Measurements from ENCODE around the gene FUT3. TPM values are rescaled to one million over a fixed set of nuclear protein-coding genes. Genes with fewer than 3 reads are reported as not detected.

The FUT3 gene
- total and polyA plus RNA-seq, 9 of the 15 experiments (the other 6 are each of a cell fraction or from before 2014, with no cell fraction given) = 0.09 TPM; not detected in 8

GRCh38 chr19:5821521-5822180, 29.6 kb downstream of the FUT3 start:
- Histone ChIP-seq H3K4me3 (no peak overlapping the region), H4K20me1 (replicated peaks; ENCODE audit: control insufficient read depth, insufficient read depth, low read length) (no peaks in the 10 kb centered on the region), H3K36me3 (ENCODE audit: control insufficient read depth, insufficient read depth, low read length) (no peaks in the 10 kb centered on the region), H3K27me3 (ENCODE audit: control insufficient read depth in 2 of 2, insufficient read depth in 2 of 2, low read length in 2 of 2) (no peaks in the 10 kb centered on the region), H3K4me2 (ENCODE audit: insufficient read depth, low read length) (no peak overlapping the region), H3K9me1 (ENCODE audit: control insufficient read depth, insufficient read depth, low read length) (no peaks in the 10 kb centered on the region), H3K27ac (ENCODE audit: extremely low read depth, low read depth, low read length) (no peak overlapping the region), H3K79me2 (ENCODE audit: control insufficient read depth, insufficient read depth, low read length) (no peaks in the 10 kb centered on the region), H3K9me3 (replicated peaks; ENCODE audit: control insufficient read depth, insufficient read depth, low read depth, low read length) (no peaks in the 10 kb centered on the region), H3K9ac (ENCODE audit: insufficient read depth in 1 of 2, low read depth in 2 of 2, low read length in 2 of 2) (no peak overlapping the region; a peak in 1 of 4 replicates), H2AFZ (ENCODE audit: low read depth, low read length) (no peak overlapping the region), H3K4me1 (replicated peaks in 1 of 2; ENCODE audit: control insufficient read depth in 2 of 2, insufficient read depth in 2 of 2, low read length in 2 of 2) (peaks cover 0 to 33% of the 10 kb centered on the region in 2 experiments; a peak in 3 of 5 replicates)
- POLR2A ChIA-PET = interaction anchor here (0.6 to 1.2 kb wide), 4 partner anchors 10 to 44 kb away, joined by 3 to 4 read pairs (median 3); no protein-coding TSS in a partner anchor
- CTCF ChIA-PET (ENCODE audit: low intra/inter-chr PET ratio) = interaction anchor here (3.3 kb wide), 1 partner anchor 17 kb away, joined by 20 read pairs; the partner anchor contains the start of gene NRTN
- intact Hi-C loops (cut with micrococcal nuclease) (loop anchor here (2.0 kb wide), 1 partner anchor 17 kb away; the partner anchor contains the start of gene NRTN), in situ Hi-C loops (cut with MboI) (no loop called here)
- FAIRE-seq (no peak), DNase-seq (ENCODE audit: extremely low read depth in 1 of 4, low spot score in 3 of 4) (no peak), ATAC-seq (no peak)
- no TSS peak for BruUV-seq (replicated peaks)
- 17% methylated on average over 8 of the region's 8 CpGs for WGBS (ENCODE audit: insufficient coverage, low coverage, missing lambda C conversion rate)
- 0 out of 4 replicates have a peak, but pooled peaks of 1 of the 2 experiments have one; percentile 14 for TF ChIP-seq SIN3A (IDR thresholded peaks at IDR 0.05; ENCODE audit: borderline replicate concordance in 2 of 2, control insufficient read depth in 1 of 2, low read depth in 2 of 2, low read length in 2 of 2)
- no peak for TF ChIP-seq RHOXF2B (CRISPR knock-in tag; conservative IDR thresholded peaks at IDR 0.05)
- no peak for TF ChIP-seq PHF20 (IDR thresholded peaks at IDR 0.05; ENCODE audit: partially characterized antibody)
- TF ChIP-seq, protein P1, sequence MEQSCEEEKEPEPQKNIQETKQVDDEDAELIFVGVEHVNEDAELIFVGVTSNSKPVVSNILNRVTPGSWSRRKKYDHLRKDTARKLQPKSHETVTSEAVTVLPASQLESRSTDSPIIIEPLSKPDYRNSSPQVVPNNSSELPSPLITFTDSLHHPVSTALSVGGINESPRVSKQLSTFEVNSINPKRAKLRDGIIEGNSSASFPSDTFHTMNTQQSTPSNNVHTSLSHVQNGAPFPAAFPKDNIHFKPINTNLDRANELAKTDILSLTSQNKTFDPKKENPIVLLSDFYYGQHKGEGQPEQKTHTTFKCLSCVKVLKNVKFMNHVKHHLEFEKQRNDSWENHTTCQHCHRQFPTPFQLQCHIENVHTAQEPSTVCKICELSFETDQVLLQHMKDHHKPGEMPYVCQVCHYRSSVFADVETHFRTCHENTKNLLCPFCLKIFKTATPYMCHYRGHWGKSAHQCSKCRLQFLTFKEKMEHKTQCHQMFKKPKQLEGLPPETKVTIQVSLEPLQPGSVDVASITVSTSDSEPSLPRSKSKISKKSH (CRISPR knock-in tag; IDR thresholded peaks at IDR 0.05) = no peak
- TF ChIP-seq POLR2A (conservative IDR thresholded peaks at IDR 0.05) = peak; percentile 72
- TF ChIP-seq ZFP91 (CRISPR knock-in tag; IDR thresholded peaks at IDR 0.05) = no peak
- no peak for TF ChIP-seq ZNF75A (CRISPR knock-in tag; IDR thresholded peaks at IDR 0.05)
- peak; percentile 38; the same call in 1 of the 2 replicates for TF ChIP-seq CBX1 (IDR thresholded peaks at IDR 0.05; ENCODE audit: low read depth)
- no peak for TF ChIP-seq SMARCA4 (IDR thresholded peaks at IDR 0.05)
- TF ChIP-seq, protein P2, sequence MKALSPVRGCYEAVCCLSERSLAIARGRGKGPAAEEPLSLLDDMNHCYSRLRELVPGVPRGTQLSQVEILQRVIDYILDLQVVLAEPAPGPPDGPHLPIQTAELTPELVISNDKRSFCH (CRISPR knock-in tag; IDR thresholded peaks at IDR 0.05) = no peak
- TF ChIP-seq, protein P2 (tag; IDR thresholded peaks at IDR 0.05) = no peak
- TF ChIP-seq NCOA2 (IDR thresholded peaks at IDR 0.05; ENCODE audit: partially characterized antibody in 2 of 2) = no peak
- no peak for TF ChIP-seq ZNF592 (IDR thresholded peaks at IDR 0.05)
- TF ChIP-seq LCOR (CRISPR knock-in tag; IDR thresholded peaks at IDR 0.05) = no peak
- no peak for TF ChIP-seq MCM7 (IDR thresholded peaks at IDR 0.05)

All from K562 (cell line).